Tongue (tissue), 2 donors: ENCODE data around the gene SNX15. TPM values are rescaled to one million over a fixed set of nuclear protein-coding genes. Genes with fewer than 3 reads are reported as not detected.
"Not testable (repeated sequence)": the region's sequence is repeated elsewhere in the genome, so short reads cannot be mapped to it uniquely, and the experiment has no call there.

Experiments used
- DNase-seq: peaks from one replicate; pipeline ENCODE4 v3.0.0-alpha.2; 2015
- total RNA-seq: library from RNA; depleted of rRNA; stranded (reverse); fragments of >200 nt; gene quantifications from one replicate; pipeline ENCODE4 v1.2.3, GENCODE V29; 2014

Gene SNX15
- total RNA-seq, 1 donor from 2014 or later, result 15.7 TPM

DNA sequence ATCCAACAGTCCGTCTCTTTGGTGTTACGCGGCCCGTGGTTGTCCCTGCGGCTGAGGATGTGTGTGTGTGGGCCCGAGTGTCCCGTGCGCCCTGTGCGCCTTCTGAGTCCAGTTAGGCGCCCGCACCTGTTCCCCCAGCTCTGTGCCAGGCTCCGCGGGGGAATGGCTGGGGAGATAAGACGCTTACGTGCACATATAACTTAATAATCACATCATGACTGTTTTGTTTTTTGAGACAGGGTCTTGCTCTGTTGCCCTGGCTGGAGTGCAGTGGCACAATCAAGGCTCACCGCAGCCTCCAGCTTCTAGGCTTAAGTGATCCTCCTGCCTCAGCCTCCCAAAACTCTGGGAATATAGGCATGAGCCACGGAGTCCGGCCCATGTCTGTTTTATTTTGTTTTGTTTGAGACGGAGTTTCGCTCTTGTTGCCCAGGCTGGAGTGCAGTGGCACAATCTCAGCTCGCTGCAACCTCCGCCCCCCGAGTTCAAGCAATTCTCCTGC lies 12.5 kb upstream of the SNX15 start:
- DNase-seq, result no peak

DNA sequence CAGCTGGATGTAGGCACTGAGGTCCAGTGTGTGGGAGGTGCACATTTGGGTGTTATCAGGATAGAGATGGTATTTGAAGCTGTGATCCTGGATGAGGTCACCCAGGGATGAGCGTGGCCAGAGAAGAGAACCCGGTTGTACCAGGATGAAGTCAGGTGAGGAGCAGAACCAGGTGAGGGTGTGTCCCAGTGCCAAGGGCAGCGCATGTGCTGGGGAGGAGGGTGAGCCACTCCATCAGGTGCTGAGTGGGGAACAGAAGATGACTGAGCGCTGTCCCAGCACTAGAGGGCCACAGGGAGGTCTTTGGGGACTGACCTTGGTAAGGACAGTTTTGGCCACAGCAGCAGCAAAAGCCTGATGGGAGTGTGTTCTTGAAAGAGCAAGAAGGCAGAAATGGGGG lies 10.5 kb upstream of the SNX15 start:
- no peak for DNase-seq

DNA sequence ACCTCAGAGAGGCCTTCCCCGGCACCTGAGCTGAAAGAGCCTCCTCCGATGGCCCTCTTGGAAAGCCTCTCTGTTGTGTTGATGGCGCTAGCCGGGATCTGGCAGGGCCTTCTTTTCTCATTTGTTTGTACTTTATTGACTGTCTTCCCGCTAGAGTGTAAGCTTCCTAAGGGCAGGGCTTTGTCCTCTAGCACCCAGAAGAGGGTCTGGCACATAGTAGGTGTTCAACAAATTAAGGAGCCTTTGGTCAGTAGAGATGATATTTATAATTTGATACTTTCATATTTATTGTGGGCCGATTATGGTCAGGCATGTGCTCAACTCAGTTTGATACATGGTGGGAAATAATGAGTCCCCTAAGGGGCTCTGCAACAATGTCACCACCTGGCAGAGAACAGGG lies 9.3 kb upstream of the SNX15 start:
- DNase-seq, result no peak

DNA sequence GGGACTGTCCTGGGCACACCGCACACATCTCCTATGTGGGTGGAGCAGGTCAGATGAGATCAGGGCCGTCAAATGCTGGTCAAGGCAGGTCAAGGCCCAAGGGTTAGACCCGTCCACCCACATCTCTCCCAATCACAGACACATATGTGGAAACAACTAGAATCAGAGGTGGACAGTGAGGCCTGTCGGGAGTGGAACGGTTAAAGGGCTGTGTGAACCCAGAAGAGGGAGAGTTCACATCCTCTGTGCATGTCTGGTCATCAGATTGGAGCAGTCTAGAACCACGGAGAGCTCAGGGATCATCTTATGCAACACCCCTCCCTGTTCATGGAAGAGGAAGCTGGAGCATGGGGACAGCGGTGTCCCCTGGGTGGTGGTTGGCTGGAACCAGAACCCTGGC lies 7.4 kb upstream of the SNX15 start:
- DNase-seq, result no peak

DNA sequence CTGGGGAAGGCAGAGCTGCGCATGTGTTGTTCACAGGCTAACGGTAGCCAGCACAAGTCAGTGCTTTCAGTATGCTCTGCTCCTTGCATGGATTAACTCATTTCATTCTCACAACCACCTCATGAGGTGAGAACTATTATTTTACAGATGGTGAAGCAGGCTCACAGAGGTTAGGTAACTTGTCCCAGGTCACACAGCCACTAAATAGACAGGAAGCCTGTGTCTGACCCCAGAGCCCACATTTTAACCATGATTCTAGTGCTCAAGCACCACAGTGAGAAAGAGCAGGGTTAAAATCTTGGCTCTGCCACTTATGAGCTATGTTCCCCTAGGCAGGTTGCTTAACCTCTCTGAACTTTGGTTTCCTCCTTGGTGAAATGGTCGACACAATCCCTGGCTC lies 6.2 kb upstream of the SNX15 start:
- no peak for DNase-seq

DNA sequence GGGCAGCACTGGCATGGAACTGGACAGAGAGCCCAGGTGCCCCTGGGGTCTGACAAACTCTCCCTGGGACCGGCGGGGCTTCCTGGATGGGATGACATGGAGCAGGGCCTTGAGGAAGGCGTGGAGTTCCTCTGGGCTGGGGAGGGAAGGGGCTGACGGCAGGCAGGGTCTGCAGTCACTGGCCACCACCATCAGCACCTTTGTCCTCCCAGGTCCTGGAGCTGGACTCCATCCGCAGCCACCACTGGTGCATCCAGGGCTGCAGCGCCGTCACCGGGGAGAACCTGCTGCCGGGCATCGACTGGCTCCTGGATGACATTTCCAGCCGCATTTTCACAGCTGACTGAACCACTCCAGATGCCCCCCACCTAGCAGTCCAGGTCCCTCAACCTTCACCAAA lies 5.7 kb upstream of the SNX15 start:
- DNase-seq, result no peak

DNA sequence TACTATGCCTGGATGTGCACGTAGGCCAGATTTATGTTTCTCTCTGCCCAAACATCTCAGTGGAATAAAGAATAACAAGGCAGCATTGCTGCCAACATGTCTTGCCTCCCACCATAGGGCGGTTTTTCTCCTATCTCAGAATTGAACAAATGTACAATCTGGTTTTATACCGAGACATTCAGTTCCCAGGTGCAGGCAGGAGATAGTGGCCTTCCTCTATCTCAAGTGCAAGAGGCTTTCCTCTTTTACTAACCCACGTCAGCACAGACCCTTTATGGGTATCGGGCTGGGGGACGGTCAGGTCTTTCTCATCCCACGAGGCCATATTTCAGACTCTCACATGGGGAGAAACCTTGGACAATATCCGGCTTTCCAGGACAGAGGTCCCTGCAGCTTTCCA lies 3.7 kb upstream of the SNX15 start:
- DNase-seq, result not testable (repeated sequence)

DNA sequence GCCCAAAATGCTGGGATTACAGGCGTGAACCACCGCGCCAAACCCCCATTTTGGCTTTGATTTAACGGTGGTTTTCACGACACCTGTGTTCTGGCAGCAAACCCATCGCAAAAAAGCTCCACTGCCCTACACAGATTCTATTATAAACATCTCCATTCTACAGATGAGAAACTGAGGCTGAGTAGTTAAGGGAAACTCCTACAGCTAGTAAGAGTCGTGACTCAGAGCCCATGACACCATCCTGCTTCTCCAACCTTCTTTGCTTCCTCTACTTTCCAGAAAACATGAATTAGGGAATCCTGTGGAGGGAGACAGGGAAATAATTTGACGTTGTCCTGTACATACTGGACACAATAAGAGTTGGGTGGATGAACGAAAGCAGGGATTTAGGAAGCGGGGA lies 429 bp upstream of the SNX15 start:
- no peak for DNase-seq

DNA sequence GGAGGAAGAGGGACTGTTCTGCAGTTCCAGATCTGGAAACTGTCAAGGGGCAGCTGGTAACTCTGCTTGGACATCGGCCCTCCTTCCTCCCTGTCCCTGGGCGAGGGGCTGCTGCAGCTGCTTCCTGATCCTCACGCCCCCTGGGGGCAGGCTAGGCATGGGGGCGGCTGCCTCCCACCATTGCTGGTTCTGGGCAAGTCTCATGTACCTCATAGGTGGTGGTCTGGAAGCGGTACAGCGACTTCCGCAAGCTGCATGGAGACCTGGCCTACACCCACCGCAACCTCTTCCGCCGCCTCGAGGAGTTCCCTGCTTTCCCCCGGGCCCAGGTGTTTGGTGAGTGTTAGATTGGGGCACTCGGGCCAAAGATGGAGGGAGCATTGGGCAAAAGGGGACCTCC lies 5.0 kb downstream of the SNX15 start:
- no peak for DNase-seq

DNA sequence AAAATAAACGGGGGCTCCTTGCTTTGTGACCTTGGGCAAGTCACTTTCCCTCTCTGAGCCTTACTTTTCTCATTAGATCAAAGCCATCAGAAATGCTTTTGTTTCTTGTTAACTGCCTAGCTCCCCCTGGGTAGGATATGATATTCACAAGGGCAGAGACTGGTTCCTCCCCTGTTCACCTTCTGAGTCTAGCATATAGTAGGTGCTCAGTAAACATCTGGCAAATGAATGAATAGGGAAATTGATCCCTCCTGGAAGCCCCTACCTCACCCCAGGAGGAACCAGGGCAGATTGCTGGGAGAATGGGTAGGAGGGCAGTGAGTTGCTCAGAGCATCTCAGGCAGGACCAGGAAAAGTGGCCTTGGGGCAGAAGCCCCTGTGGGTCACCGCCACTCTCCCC lies 7.2 kb downstream of the SNX15 start:
- no peak for DNase-seq

DNA sequence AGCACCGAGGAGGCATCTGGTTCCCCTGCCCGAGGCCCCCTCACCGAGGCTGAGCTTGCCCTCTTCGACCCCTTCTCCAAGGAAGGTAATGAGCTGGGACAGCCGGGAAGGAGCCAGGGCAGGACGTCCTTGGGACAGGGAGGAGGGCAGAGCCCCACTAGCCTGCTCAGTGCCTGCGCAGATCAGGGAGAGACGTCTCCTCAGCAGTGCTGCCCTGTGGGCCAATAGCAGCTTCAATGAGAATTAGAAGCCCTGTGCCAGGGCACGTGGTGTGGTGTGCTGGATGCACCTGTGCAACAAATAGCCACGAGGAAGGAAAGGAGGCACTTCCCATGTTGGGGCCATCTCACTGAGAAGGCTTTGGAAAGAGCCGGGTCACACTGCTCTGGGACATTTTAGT lies 8.3 kb downstream of the SNX15 start:
- no peak for DNase-seq

DNA sequence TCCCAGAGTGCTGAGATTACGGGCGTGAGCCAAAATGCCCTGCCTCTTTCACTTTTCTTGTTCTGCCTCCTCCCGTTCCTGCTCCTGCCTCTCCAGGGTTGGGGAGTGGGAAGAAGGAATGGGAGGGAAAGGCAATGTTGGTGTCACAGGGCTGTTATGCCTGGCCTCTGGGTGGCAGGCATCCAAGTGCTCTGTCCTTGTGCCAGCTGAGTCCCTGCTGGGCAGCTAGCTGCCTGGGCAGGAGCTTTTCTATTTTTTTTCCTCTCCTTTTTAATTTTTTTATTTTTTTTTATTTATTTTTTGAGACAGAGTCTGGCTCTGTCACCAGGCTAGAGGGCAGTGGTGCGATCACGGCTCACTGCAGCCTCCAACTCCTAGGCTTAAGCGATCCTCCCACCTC lies 9.7 kb downstream of the SNX15 start:
- DNase-seq, result peak; percentile 34

DNA sequence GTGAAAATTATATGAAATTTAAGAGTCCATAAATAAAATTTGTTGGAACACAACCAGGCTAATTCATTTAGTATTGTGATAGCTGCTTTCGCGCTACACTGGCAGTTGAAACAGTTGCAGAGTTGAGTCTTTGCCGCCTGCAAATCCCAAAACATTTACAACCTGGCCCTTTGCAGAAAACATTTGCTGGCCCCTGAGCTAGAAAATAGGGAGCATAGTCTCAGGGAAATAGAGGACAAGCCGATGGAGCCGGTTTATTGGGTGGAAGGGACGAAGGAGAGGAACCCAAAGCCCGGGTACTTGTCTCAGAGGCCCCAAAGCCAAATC lies 13.2 kb downstream of the SNX15 start:
- no peak for DNase-seq

DNA sequence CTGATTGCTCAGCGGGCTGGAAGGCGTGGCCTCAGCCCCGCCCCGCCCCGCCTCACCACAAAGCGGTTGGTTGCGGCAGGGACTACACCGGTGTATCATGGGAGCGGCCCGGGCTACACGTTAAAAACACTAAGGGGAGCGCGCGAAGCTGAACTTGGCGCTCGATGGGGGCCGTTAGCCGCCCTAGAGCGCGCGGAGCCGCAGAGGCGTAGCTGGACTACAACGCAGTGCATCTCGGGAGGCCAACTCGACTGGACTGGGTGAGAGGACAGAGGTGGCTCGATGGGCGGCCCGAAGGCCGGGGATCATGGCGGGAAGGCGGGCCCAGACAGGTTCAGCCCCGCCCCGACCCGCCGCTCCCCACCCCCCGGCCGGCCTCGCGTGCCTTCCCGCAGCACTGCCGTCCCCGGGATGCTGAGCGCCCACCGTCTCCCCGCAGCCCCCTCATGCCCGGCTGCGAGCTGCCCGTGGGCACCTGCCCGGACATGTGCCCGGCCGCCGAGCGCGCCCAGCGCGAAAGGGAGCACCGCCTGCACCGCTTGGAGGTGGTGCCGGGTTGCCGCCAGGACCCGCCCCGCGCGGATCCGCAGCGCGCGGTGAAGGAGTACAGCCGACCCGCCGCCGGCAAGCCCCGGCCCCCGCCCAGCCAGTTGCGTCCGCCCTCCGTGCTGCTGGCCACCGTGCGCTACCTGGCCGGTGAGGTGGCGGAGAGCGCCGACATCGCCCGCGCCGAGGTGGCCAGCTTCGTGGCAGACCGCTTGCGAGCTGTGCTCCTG lies 13.8 kb downstream of the SNX15 start, which contains the start of gene SAC3D1:
TSS of gene SAC3D1 (plus strand) at position 364 of the 776 bp plus-strand sequence. CDS start at position 447, 83 bp downstream.
- DNase-seq, result peak; percentile 96

DNA sequence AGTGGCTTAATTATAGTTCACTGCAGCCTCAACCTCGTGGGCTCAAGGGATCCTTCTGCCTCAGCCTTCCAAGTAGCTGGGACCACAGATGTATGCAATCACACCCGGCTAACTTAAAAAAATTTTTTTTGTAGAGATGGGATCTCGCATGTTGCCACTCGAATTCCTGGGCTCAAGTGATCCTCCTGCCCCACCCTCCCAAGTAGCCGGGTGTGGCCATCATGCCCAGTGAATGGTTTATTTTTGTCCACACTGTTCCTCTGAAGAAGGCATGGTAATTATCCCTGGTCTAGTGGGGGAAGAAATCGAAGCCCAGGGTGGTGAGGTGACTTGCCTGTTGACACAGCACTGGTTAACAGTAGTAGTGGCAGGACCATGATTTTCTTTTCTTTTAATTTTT lies 15.7 kb downstream of the SNX15 start:
- DNase-seq, result peak; percentile 42

DNA sequence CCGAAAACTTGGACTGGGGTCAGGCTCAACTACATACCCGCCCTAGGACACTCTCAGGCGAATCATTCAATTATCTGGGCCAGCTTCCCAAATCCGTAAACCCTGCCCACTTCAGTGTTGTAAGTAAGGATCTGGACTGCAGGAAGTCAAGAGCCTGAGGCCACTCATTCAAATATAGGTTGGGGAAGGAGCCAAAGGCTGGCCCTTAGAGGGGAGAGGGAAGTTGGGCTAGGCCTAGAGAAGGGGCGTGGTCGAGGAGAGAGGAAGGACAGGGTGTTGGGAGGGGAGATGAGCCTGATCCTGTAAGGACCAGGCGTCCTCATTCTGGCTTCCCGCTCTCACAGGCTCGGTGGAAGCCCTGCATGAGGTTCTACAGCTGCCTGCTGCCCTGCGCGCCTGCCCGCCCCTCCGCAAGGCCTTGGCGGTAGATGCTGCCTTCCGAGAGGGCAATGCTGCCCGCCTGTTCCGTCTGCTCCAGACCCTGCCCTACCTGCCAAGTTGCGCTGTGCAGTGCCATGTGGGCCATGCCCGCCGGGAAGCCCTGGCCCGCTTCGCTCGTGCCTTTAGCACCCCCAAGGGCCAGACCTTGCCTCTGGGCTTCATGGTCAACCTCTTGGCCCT lies 16.8 kb downstream of the SNX15 start:
- DNase-seq, result peak; percentile 27

DNA sequence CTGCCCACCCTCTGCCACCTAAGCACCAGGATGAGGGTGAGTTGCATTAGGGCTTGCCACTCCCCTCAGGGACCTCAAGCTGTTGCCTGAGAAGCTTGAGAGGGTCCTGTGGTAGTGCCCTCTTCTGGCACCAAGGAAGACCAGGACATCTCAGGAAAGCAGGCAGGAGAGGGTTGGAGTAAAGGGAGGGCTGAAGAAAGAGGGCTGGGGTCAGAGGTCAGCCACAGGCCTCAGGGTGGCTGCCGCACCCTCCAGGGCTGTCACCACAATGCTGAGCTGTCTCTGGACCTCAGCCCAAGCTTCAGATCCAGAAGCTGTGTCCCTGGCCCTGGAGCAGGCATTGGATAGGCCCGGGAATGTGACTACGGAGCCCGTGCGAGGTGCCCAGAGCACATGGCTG lies 17.8 kb downstream of the SNX15 start:
- DNase-seq, result no peak

DNA sequence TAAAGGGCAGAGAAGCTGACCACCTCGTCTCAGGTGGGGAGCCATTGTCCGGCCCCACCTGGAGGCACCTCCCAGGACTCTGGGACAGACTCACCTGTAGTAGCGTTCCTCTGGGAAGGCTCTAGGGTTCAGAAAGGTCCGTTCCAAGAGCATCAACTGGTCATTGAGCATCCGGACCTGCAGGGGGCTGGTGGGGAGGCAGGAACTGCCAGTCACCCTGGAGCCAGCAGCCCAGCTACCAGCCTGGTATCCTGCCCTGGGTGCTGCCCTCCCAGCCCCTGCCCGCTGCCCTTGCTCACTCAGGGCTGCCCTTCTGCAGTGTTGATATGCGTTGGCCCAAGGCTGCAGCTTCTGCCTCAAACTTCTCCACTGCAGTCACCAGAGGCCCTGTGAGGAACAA lies 18.5 kb downstream of the SNX15 start:
- no peak for DNase-seq

DNA sequence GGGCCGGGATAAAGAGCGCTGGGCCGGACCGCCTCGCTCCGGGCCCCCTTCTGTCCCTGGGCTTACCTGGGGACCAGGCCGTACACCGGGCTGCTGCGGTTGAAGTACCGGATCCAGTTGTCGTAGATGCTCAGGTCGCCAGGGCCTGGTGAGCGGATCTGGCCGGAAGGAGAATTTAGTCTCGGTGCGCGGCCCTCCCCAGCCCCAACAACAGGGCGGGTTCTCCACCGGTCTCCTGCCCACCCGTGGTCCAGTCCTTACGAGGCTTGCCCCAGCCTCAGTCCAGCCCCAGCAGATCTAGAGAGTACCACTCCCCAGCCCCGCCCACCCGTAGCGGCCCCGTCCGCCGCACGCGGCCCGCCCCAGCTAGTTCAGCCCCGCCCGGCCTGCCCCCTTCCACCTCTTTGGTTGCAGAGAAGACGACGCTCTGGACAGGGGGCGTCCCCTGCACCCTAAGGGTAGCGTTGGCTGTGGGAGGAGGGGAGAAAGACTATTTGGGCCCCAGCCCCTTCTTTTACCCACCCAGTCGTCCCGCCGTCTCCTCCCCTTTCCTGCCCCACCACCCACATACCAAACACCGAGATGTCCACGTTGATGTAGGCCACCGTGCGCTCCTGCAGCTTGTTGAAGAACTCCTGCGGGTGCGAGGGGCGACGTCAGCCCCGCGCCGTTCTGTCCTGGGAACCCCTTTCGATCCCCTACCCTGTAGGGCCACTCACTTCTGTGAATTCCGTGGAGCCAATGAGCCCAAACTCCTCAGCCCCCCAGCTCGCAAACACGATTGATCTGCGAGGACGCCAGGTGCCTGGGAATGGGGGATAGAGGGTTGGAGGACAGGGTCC lies 20.6 kb downstream of the SNX15 start:
- DNase-seq, result peak; percentile 32

DNA sequence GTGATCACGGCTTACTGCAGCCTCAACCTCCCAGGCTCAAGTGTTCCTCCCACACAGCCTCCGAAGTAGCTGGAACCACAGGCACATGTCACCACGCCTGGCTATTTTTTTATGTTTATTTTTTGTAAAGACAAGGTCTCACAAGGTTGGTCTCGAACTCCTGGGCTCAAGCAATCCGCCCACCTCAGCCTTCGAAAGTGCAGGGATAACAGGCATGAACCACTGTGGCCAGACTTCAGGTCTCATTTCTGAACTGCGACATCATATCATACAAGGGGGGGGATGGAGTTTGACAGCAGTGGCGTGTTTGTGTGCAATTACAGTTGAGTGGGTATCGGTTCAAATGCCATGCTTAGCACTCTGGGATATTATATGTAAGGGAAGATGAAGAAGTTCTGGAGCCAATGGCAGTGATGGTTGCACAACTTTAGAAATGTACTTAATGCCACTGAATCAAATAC lies 24.2 kb downstream of the SNX15 start:
- DNase-seq, result no peak

DNA sequence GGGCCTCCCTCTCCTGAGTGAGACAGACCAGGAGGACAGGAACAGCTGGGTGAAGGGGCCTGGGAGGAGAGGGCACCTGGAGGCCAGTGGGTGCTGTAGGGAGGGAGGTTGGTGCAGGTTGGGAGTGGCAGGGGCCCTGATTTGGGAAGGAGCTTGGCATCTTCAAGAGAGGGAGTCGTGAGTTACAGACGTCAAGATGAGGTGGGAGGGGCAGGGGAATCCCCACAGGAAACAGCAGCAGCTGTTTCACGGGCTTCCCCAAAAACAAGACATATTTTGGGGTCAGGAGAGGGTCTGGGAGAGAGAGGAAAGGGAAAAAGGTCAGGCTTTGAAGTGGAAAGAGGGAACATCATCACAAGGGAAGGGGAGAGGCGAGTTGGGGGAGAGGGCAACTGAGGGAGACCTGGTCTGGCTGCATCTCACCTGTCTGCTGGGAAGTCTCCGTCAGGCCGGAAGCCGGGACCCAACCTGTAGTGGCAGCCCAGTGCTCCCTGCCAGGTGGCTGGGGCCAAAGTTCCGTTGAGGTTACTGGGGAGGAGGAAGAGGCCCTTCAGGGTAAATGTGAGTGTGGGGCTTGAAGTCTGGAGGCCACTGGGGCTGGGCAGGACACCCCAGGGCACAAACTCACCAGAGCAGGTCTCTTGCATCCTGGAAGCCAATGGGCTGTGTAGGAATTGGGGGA lies 26.7 kb downstream of the SNX15 start:
- no peak for DNase-seq

DNA sequence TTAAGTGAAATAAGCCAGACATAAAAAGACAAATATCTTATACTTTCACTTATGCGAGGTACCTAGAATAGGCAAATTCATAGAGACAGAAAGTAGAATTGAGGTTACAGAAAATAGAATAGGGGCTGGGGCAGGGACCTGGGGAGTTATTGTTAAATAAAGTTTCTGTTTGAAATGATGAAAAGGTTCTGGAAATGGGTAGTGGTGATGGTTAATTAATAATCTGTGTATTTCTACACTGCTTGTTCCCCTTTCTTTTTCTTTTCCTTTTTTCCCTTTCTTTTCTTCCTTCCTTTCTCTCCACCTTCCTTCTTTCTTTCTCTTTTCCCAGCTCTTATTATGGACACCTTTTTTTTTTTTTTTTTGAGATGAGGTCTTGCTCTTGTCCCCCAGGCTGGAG lies 28.3 kb downstream of the SNX15 start:
- no peak for DNase-seq
